ENCODE data around the gene OR6C1.
"Not testable (repeated sequence)": the region's sequence is repeated elsewhere in the genome, so short reads cannot be mapped to it uniquely, and the experiment has no call there.

The OR6C1 gene

GRCh38 chr12:55314043-55314442, at the start of gene OR6C1:
TSS of gene OR6C1 (plus strand) at chr12:55314343. CDS start at chr12:55320600, 6,257 bp downstream.
- H3K27ac Mint-ChIP-seq: no peak within 1 kb of the TSS
- H3K36me3 Mint-ChIP-seq (ENCODE audit: low read depth): no peaks in the 10 kb centered on the region
- no peak within 1 kb of the TSS for H3K4me3 Mint-ChIP-seq
- peaks cover 1% of the 10 kb centered on the region for H3K9me3 Mint-ChIP-seq
- peaks cover 29% of the 10 kb centered on the region for H3K27me3 Mint-ChIP-seq
- no peaks in the 10 kb centered on the region for H3K4me1 Mint-ChIP-seq (ENCODE audit: low read depth)

GRCh38 chr12:55280991-55281390, 33.2 kb upstream of the OR6C1 start:
- Mint-ChIP-seq H3K27me3 (peaks cover 41% of the 10 kb centered on the region), H3K27ac (no peak overlapping the region), H3K4me3 (no peak overlapping the region), H3K9me3 (no peaks in the 10 kb centered on the region), H3K4me1 (ENCODE audit: low read depth) (no peaks in the 10 kb centered on the region), H3K36me3 (ENCODE audit: low read depth) (no peaks in the 10 kb centered on the region)

- Mint-ChIP-seq H3K4me1 (ENCODE audit: low read depth) (no peaks in the 10 kb centered on the region), H3K36me3 (ENCODE audit: low read depth) (no peaks in the 10 kb centered on the region), H3K27me3 (peaks cover 17% of the 10 kb centered on the region), H3K9me3 (no peaks in the 10 kb centered on the region), H3K27ac (no peak overlapping the region), H3K4me3 (no peak overlapping the region)
These were observed 24.1 kb upstream of the OR6C1 start for GRCh38 chr12:55289999-55290398.

GRCh38 chr12:55296469-55296868, 17.7 kb upstream of the OR6C1 start, which contains the start of gene OR6C6:
TSS of gene OR6C6 (minus strand) at chr12:55296569. CDS start at chr12:55295232, 1,337 bp downstream.
- peaks cover 19% of the 10 kb centered on the region for H3K27me3 Mint-ChIP-seq
- no peaks in the 10 kb centered on the region for H3K36me3 Mint-ChIP-seq (ENCODE audit: low read depth)
- H3K4me1 Mint-ChIP-seq (ENCODE audit: low read depth): no peaks in the 10 kb centered on the region
- H3K27ac Mint-ChIP-seq: no peak within 1 kb of the TSS
- peaks cover 4% of the 10 kb centered on the region for H3K9me3 Mint-ChIP-seq
- H3K4me3 Mint-ChIP-seq: no peak within 1 kb of the TSS

GRCh38 chr12:55320201-55320600, 6.1 kb downstream of the OR6C1 start:
- H3K4me3 Mint-ChIP-seq: no peak overlapping the region
- no peaks in the 10 kb centered on the region for H3K36me3 Mint-ChIP-seq (ENCODE audit: low read depth)
- H3K4me1 Mint-ChIP-seq (ENCODE audit: low read depth): no peaks in the 10 kb centered on the region
- H3K27me3 Mint-ChIP-seq: peaks cover 21% of the 10 kb centered on the region
- H3K27ac Mint-ChIP-seq: no peak overlapping the region
- H3K9me3 Mint-ChIP-seq: peaks cover 3% of the 10 kb centered on the region

- not testable (repeated sequence) for H3K9me3 Mint-ChIP-seq; H3K36me3 Mint-ChIP-seq (ENCODE audit: low read depth); H3K4me3 Mint-ChIP-seq; H3K4me1 Mint-ChIP-seq (ENCODE audit: low read depth); H3K27ac Mint-ChIP-seq
- peaks cover 17% of the 10 kb centered on the region for H3K27me3 Mint-ChIP-seq
These were observed 11.7 kb downstream of the OR6C1 start for GRCh38 chr12:55325801-55326200.

- no peaks in the 10 kb centered on the region for H3K9me3 Mint-ChIP-seq
- no peak within 1 kb of the TSS for H3K4me3 Mint-ChIP-seq
- no peaks in the 10 kb centered on the region for H3K36me3 Mint-ChIP-seq (ENCODE audit: low read depth)
- peaks cover 7% of the 10 kb centered on the region for H3K27me3 Mint-ChIP-seq
- H3K4me1 Mint-ChIP-seq (ENCODE audit: low read depth): no peaks in the 10 kb centered on the region
- H3K27ac Mint-ChIP-seq: no peak within 1 kb of the TSS
These were observed 16.3 kb downstream of the OR6C1 start, which contains the start of gene OR6C3 for GRCh38 chr12:55330446-55330845. TSS of gene OR6C3 (plus strand) at chr12:55330746. CDS start at chr12:55331701, 955 bp downstream.

GRCh38 chr12:55336002-55336401, 21.9 kb downstream of the OR6C1 start:
- Mint-ChIP-seq H3K4me1 (ENCODE audit: low read depth) (no peaks in the 10 kb centered on the region), H3K36me3 (ENCODE audit: low read depth) (no peaks in the 10 kb centered on the region), H3K4me3 (no peak overlapping the region), H3K27ac (no peak overlapping the region), H3K27me3 (peaks cover 4% of the 10 kb centered on the region), H3K9me3 (no peaks in the 10 kb centered on the region)

- H3K4me3 Mint-ChIP-seq; H3K9me3 Mint-ChIP-seq; H3K27ac Mint-ChIP-seq; H3K36me3 Mint-ChIP-seq (ENCODE audit: low read depth); H3K4me1 Mint-ChIP-seq (ENCODE audit: low read depth): not testable (repeated sequence)
- H3K27me3 Mint-ChIP-seq: peaks cover 33% of the 10 kb centered on the region
These were observed 41.2 kb downstream of the OR6C1 start for GRCh38 chr12:55355338-55355737.

GRCh38 chr12:55362675-55363074, 48.5 kb downstream of the OR6C1 start, which contains the start of gene OR6C75:
TSS of gene OR6C75 (plus strand) at chr12:55362975. CDS start at chr12:55365111, 2,136 bp downstream.
- Mint-ChIP-seq H3K4me3 (no peak within 1 kb of the TSS), H3K9me3 (no peaks in the 10 kb centered on the region), H3K27me3 (peaks cover 23% of the 10 kb centered on the region)

GRCh38 chr12:55365086-55365485, 50.9 kb downstream of the OR6C1 start:
- Mint-ChIP-seq H3K27me3 (peaks cover 22% of the 10 kb centered on the region), H3K36me3 (ENCODE audit: low read depth) (no peaks in the 10 kb centered on the region), H3K9me3 (no peaks in the 10 kb centered on the region), H3K4me3 (no peak overlapping the region), H3K4me1 (ENCODE audit: low read depth) (no peaks in the 10 kb centered on the region), H3K27ac (no peak overlapping the region)

More at GRCh38 chr12:55362675-55363074, 48.5 kb downstream of the OR6C1 start, which contains the start of gene OR6C75:
- Mint-ChIP-seq H3K36me3 (ENCODE audit: low read depth) (no peaks in the 10 kb centered on the region), H3K27ac (no peak within 1 kb of the TSS), H3K4me1 (ENCODE audit: low read depth) (no peaks in the 10 kb centered on the region)

All from stimulated activated naive CD8-positive, alpha-beta T cell treated with anti-CD3 and anti-CD28 coated beads, Interleukin-15, Interleukin-2, amounts not matched to agents 100 ng/mL and 50 ng/mL, for 24 hours (primary cell).